Liver (tissue), 9 donors: ENCODE data around the gene COL7A1. TPM values are rescaled to one million over a fixed set of nuclear protein-coding genes. Genes with fewer than 3 reads are reported as not detected.

ENCODE experiments used
- DNase-seq: peaks from one replicate; pipeline ENCODE4 v3.0.0-alpha.2; 2017; ENCODE audit warnings: low spot score
- H3K27ac ChIP-seq, 2 donors: one replicate each; pipeline ENCODE4 v1.7.0; 2013; ENCODE audit warnings: inconsistent platforms in 2 of 2, low read length in 2 of 2, control low read depth in 1 of 2, low read depth in 1 of 2, mild to moderate bottlenecking in 1 of 2
- H3K27me3 ChIP-seq, 4 donors: one replicate each; pipeline versions ENCODE4 v1.6.1 to v1.7.0; 2013; ENCODE audit warnings: low read length in 3 of 4, inconsistent platforms in 1 of 4, mild to moderate bottlenecking in 1 of 4, moderate library complexity in 1 of 4; ENCODE audit not compliant: control insufficient read depth in 4 of 4, insufficient read depth in 4 of 4
- H3K36me3 ChIP-seq, 4 donors: one replicate each; pipeline versions ENCODE4 v1.6.1 to v1.7.0; 2013; ENCODE audit warnings: low read length in 3 of 4, mild to moderate bottlenecking in 3 of 4, low read depth in 1 of 4, moderate library complexity in 1 of 4; ENCODE audit not compliant: control insufficient read depth in 4 of 4, insufficient read depth in 3 of 4
- H3K4me1 ChIP-seq, 4 donors: one replicate each; pipeline versions ENCODE4 v1.6.1 to v1.7.0; 2013; ENCODE audit warnings: low read length in 3 of 4, mild to moderate bottlenecking in 3 of 4, moderate library complexity in 1 of 4; ENCODE audit not compliant: control insufficient read depth in 4 of 4, insufficient read depth in 4 of 4
- H3K4me3 ChIP-seq, 3 donors: one replicate each; pipeline versions ENCODE4 v1.6.1 to v1.7.0; 2013; ENCODE audit warnings: low read length in 3 of 3, control low read depth in 1 of 3, low read depth in 1 of 3, mild to moderate bottlenecking in 1 of 3
- H3K9ac ChIP-seq, 2 donors: one replicate each; pipeline ENCODE4 v1.7.0; 2013; ENCODE audit warnings: low read length in 2 of 2, mild to moderate bottlenecking in 2 of 2, moderate library complexity in 2 of 2, control low read depth in 1 of 2, low read depth in 1 of 2
- H3K9me3 ChIP-seq, 4 donors: one replicate each; pipeline versions ENCODE4 v1.6.1 to v1.7.0; 2013; ENCODE audit warnings: low read length in 3 of 4; ENCODE audit not compliant: control insufficient read depth in 4 of 4
- ATF3 ChIP-seq: IDR thresholded peaks from 2 replicates; pipeline ENCODE4 v1.6.1; 2016; ENCODE audit warnings: antibody characterized with exemption
- CTCF ChIP-seq: fragments of 150-350 bp; IDR thresholded peaks from 2 replicates; pipeline ENCODE4 v1.5.1; 2017; ENCODE audit warnings: improper control_type of control experiment, low read depth, low read length; ENCODE audit not compliant: missing input control
- FOXA1 ChIP-seq: IDR thresholded peaks from 2 replicates; pipeline ENCODE4 v1.6.1; 2016; ENCODE audit warnings: antibody characterized with exemption
- FOXA2 ChIP-seq: IDR thresholded peaks from 2 replicates; pipeline ENCODE4 v1.6.1; 2016; ENCODE audit warnings: antibody characterized with exemption
- GABPA ChIP-seq, 2 donors: IDR thresholded peaks in 1 of 2; conservative IDR thresholded peaks in 1 of 2; 2 replicates each; pipeline ENCODE4 v1.6.1; 2016; ENCODE audit warnings: antibody characterized with exemption in 2 of 2, mild to moderate bottlenecking in 1 of 2, moderate library complexity in 1 of 2
- HNF4A ChIP-seq, 2 donors: conservative IDR thresholded peaks; 2 replicates each; pipeline ENCODE4 v1.6.1; 2016; ENCODE audit warnings: antibody characterized with exemption in 2 of 2, mild to moderate bottlenecking in 2 of 2
- HNF4G ChIP-seq: IDR thresholded peaks from 2 replicates; pipeline ENCODE4 v1.6.1; 2016; ENCODE audit warnings: antibody characterized with exemption
- JUND ChIP-seq, 2 donors: IDR thresholded peaks; 2 replicates each; pipeline ENCODE4 v1.6.1; 2016; ENCODE audit warnings: antibody characterized with exemption in 2 of 2
- NR2F2 ChIP-seq: IDR thresholded peaks from 2 replicates; pipeline ENCODE4 v1.6.1; 2016; ENCODE audit warnings: antibody characterized with exemption
- RAD21 ChIP-seq, 2 donors: IDR thresholded peaks; 2 replicates each; pipeline ENCODE4 v1.6.1; 2016; ENCODE audit warnings: antibody characterized with exemption in 2 of 2, mild to moderate bottlenecking in 2 of 2
- REST ChIP-seq: IDR thresholded peaks from 2 replicates; pipeline ENCODE4 v1.6.1; 2016; ENCODE audit warnings: antibody characterized with exemption, mild to moderate bottlenecking
- RXRA ChIP-seq, 2 donors: IDR thresholded peaks; 2 replicates each; pipeline ENCODE4 v1.6.1; 2017 to 2018; ENCODE audit warnings: antibody characterized with exemption in 2 of 2, mild to moderate bottlenecking in 1 of 2
- SP1 ChIP-seq: IDR thresholded peaks from 2 replicates; pipeline ENCODE4 v1.6.1; 2018; ENCODE audit warnings: antibody characterized with exemption, mild to moderate bottlenecking
- YY1 ChIP-seq: IDR thresholded peaks from 2 replicates; pipeline ENCODE4 v1.6.1; 2016; ENCODE audit warnings: antibody characterized with exemption, mild to moderate bottlenecking
- WGBS: extraction: QIAGEN DNeasy Blood & Tissue Kit; methylation state at CpG from one replicate; pipeline ENCODE4 v1.1.7; 2013; 5-methylcytosine and 5-hydroxymethylcytosine counted together
- polyA plus RNA-seq, 2 donors: library from polyadenylated mRNA; stranded (reverse) in 1 of 2; unstranded in 1 of 2; fragments of 200-250 nt in 1 of 2; fragments of >200 nt in 1 of 2; fragmentation: Nextera tagmentation in 1 of 2; extraction: Ambion mirVana in 1 of 2; gene quantifications; one replicate each; pipeline versions ENCODE4 v1.2.1 to v1.2.3, GENCODE V29; 2013 to 2015
- total RNA-seq, 2 donors: library from RNA; depleted of rRNA; stranded (reverse); fragments of >200 nt; gene quantifications; one replicate each; pipeline ENCODE4 v1.2.3, GENCODE V29; 2014
- TF ChIP-seq, protein P1 (sequence below): IDR thresholded peaks from 2 replicates; pipeline ENCODE4 v1.6.1; 2016; ENCODE audit warnings: antibody characterized with exemption
- TF ChIP-seq, protein P2 (sequence below): IDR thresholded peaks from 2 replicates; pipeline ENCODE4 v1.6.1; 2016; ENCODE audit warnings: antibody characterized with exemption
- donor health status: healthy.
- donor health status: healthy.
- donor health status: healthy.
- donor health status: healthy.
- donor health status: healthy.

Gene COL7A1
- total and polyA plus RNA-seq, 4 donors, result 0.24 to 0.84 (median 0.40) TPM

GRCh38 chr3:48518638-48519276 is 76.4 kb downstream of the COL7A1 start:
- Histone ChIP-seq H3K27ac (no peak overlapping the region), H3K4me3 (no peak overlapping the region), H3K4me1 (no peaks in the 10 kb centered on the region), H3K36me3 (peaks cover 0 to 2% (median 0%) of the 10 kb centered on the region in 4 donors), H3K9ac (no peak overlapping the region), H3K9me3 (no peaks in the 10 kb centered on the region), H3K27me3 (no peaks in the 10 kb centered on the region)
- WGBS, result 79% methylated on average over 12 of the region's 12 CpGs
- no peak for DNase-seq
- TF ChIP-seq, protein P1, sequence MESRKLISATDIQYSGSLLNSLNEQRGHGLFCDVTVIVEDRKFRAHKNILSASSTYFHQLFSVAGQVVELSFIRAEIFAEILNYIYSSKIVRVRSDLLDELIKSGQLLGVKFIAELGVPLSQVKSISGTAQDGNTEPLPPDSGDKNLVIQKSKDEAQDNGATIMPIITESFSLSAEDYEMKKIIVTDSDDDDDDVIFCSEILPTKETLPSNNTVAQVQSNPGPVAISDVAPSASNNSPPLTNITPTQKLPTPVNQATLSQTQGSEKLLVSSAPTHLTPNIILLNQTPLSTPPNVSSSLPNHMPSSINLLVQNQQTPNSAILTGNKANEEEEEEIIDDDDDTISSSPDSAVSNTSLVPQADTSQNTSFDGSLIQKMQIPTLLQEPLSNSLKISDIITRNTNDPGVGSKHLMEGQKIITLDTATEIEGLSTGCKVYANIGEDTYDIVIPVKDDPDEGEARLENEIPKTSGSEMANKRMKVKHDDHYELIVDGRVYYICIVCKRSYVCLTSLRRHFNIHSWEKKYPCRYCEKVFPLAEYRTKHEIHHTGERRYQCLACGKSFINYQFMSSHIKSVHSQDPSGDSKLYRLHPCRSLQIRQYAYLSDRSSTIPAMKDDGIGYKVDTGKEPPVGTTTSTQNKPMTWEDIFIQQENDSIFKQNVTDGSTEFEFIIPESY, result no peak
- no peak for TF ChIP-seq HNF4A (conservative IDR thresholded peaks at IDR 0.05)
- no peak for TF ChIP-seq RAD21 (IDR thresholded peaks at IDR 0.05)
- TF ChIP-seq JUND (IDR thresholded peaks at IDR 0.05), result no peak
- TF ChIP-seq NR2F2, result no peak

DNA sequence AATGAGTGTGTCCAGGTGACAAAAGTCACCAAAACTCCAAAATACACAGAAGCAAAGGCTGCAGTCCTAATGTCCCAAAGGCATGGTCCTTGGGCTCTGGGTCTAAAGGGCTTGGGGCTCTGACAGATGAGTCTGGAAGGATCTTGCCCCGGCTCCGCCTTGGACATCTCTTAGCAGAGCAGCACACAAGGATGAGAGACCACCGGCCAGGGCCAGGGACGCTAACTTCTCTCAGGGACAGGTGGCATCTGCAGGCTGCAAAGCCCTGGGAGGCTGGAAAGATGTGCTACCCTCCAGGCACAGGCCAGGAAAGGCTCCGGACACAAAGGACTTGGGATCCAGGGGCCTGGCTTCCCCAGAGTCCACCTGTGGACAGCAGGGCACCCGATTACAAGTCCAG is 77.1 kb downstream of the COL7A1 start:
- no peak for DNase-seq
- Histone ChIP-seq H3K9ac (no peak overlapping the region), H3K27ac (no peak overlapping the region), H3K4me1 (no peaks in the 10 kb centered on the region), H3K27me3 (no peaks in the 10 kb centered on the region), H3K9me3 (no peaks in the 10 kb centered on the region), H3K36me3 (peaks cover 0 to 2% (median 0%) of the 10 kb centered on the region in 4 donors), H3K4me3 (no peak overlapping the region)
- 85% methylated on average over 6 of the region's 6 CpGs for WGBS
- no peak for TF ChIP-seq ATF3
- no peak for TF ChIP-seq CTCF
- no peak for TF ChIP-seq FOXA2
- TF ChIP-seq, protein P2, sequence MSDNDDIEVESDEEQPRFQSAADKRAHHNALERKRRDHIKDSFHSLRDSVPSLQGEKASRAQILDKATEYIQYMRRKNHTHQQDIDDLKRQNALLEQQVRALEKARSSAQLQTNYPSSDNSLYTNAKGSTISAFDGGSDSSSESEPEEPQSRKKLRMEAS, result no peak
- no peak for TF ChIP-seq GABPA (IDR thresholded peaks at IDR 0.05 in 1 of 2, conservative IDR thresholded peaks at IDR 0.05 in 1 of 2)
- TF ChIP-seq NR2F2, result no peak
- no peak for TF ChIP-seq RXRA (IDR thresholded peaks at IDR 0.05)
- TF ChIP-seq HNF4A (conservative IDR thresholded peaks at IDR 0.05), result no peak
- no peak for TF ChIP-seq SP1
- TF ChIP-seq YY1, result no peak
- no peak for TF ChIP-seq FOXA1
- no peak for TF ChIP-seq HNF4G

- H3K36me3 ChIP-seq, result peaks cover 0 to 2% (median 0%) of the 10 kb centered on the region in 4 donors
- no peak for DNase-seq
- H3K27ac ChIP-seq, result no peak overlapping the region
- 83% methylated on average over 8 of the region's 8 CpGs for WGBS
- H3K4me3 ChIP-seq, result no peak overlapping the region
- H3K9ac ChIP-seq, result no peak overlapping the region
- H3K27me3 ChIP-seq, result no peaks in the 10 kb centered on the region
- H3K4me1 ChIP-seq, result no peaks in the 10 kb centered on the region
- H3K9me3 ChIP-seq, result no peaks in the 10 kb centered on the region
- TF ChIP-seq, protein P1, result no peak
- TF ChIP-seq HNF4G (no peak), FOXA1 (no peak), REST (no peak), SP1 (no peak)
- TF ChIP-seq, protein P2, result no peak
These were observed 78.6 kb downstream of the COL7A1 start for GRCh38 chr3:48516571-48516970.
